HG03565 (cell line): Measurements from ENCODE around the gene AK4.

Experiments
- ATAC-seq: cut with Tn5 transposase; IDR thresholded peaks from one replicate; pipeline ENCODE4 v1.9.1; 2021; ENCODE audit warnings: mild to moderate bottlenecking, moderate library complexity; ENCODE audit not compliant: unreplicated experiment

Gene AK4

DNA sequence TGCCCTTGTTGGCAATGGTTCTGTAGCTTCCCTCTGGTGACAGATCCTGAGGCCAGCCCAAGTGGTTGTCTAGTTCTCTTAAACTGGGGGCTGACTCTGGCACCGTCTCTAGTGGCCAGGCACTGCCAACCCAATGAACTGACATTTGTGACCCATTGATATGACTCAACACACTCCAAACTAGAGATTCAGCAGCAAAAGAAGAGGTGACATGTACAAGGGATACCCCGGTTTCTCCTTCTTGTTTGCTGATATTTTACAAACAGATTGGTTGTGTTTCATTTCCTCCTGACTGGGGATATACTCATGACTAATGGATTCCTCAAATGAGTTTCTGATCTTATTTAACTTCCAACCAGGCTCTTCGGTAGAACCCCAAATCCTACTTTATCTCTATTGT is 95.5 kb downstream of the AK4 start:
- ATAC-seq, result no peak

DNA sequence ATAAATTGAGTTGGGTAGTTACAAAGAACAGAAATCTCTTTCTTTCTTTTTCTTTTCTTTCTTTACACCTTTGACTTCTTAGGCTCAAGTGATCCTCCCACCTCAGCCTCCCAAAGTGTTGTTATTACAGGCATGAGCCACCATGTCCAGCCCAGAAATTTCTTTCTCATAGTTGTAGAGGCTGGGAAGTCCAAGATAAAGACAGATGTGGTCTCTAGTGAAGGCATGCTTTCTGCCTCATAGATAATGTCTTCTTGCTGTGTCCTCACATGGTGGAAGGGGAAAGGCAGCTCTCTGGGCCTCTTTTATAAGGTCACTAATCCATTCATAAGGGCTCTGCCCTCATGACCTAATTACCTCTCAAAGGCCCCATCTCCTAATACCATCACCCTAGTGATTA is 97.3 kb downstream of the AK4 start:
- ATAC-seq, result no peak

DNA sequence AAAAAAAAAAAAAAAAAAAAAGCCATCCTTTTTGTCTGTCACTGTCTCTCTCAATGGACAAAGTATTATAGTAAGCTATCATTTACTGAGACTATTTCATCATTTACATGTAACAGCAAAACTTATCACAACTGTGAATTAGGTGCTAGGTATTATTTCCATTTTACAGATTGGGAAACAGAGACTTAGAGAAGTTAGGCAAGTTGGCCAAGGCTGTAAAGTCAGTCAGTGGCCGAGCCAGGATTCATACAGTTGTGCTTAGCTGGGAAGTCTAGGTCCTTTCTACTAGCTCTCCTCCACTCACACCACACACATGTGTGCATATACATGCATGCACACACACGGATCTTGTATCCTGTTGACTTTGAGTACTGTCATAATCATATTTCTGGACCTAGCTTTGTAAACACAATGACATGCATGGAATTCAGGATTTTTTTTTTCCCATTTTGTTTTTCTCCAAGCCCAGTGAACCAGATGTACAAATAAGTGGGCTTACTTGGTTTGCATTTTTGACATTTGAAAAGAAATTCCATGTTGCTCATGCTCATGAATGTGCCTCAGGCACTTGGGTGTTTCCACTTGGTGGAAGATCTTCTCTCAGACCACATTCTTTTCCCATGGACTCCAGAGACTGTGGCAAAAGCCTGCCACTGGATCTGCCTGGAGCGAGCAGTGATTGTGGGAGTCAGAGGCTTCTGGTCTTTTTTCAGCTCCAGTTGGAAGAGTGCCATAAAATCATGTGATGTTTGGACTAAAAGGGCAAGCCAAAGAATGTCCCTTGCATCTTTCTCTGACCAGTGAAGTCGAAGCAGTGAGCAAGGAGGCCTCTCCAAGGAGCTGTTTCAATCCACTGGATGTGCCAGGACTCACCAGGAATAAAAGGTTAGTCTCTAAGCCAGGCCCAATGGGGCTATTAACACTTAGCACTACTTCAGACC is 99.7 kb downstream of the AK4 start:
- no peak for ATAC-seq

DNA sequence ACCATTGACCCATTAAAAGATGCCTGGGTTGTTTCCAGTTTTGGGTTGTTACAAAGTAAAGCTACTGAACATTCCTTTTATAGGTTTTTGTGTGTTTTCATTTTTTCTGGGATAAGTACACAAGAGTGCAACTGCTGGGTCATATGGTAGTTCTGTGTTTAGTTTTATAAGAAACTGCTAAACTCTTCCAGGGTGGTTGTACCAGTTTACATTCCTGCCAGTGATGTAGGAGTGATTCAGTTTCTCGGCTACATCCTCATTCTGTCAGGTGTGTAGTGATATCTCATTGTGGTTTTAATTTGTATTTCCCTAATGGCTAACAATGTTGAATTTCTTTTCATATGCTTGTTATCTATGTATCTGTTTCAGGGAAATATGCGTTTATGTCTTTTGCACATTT is 102.8 kb downstream of the AK4 start:
- no peak for ATAC-seq

DNA sequence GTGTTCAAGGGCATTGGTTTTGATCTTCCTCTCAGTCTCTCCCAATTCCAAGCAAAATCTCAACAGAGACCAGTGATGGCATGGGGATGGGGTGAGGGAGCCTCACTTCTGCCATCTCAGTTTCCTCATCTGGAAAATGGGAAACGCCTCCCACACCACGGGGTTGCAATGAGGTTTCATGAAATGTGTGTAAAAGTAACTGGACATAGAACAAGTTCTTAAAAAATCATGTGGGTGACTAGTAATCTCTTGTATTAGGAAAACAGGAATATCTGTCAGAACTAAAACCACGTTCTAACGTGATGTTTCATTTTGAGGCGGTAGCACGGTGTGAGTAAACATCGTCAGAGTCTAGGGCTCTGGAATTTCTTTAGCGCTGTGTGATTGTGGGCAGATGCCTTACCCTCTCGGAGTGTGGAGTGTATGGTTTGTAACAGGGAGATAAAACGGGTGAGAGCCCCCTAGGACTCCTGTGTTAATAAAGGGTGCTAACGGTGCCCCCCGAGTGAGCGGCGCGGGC is 105.9 kb downstream of the AK4 start:
- ATAC-seq, result no peak

DNA sequence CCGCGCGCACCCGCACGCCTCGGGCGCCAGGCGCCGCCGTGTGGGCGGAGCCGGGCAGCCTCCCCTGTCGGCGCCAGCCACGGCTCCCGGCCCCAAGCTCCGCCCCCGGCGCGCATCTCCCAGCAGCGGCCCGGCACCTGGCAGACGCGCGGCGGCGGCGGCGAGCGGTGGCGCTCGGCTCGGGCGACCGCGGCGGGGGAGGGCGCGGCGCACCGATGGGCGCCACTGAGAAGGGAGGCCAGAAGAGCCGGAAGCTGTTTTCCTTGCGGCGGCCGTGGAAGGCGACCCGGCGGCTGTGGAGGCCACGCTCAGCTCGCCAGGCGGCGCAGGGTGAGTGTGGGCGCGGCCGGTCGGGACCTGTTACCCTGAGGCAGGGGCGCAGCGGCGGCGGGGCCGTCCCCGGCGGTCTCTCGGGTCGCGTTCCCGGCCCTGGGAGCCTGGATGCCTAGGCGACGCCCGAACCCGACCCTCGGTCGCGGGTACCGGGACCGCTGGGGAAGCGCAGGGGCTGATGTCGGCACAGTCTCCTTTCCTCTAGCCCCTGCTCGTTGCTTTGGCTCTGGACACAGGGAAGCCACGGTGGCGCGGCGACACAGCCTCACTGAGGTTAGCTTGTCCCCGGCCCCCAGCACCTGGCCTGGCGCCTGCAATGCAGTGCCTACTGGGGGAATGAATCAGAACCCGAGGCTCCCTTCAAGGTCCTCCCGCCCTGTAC is 106.5 kb downstream of the AK4 start:
- ATAC-seq, result peak; percentile 93

DNA sequence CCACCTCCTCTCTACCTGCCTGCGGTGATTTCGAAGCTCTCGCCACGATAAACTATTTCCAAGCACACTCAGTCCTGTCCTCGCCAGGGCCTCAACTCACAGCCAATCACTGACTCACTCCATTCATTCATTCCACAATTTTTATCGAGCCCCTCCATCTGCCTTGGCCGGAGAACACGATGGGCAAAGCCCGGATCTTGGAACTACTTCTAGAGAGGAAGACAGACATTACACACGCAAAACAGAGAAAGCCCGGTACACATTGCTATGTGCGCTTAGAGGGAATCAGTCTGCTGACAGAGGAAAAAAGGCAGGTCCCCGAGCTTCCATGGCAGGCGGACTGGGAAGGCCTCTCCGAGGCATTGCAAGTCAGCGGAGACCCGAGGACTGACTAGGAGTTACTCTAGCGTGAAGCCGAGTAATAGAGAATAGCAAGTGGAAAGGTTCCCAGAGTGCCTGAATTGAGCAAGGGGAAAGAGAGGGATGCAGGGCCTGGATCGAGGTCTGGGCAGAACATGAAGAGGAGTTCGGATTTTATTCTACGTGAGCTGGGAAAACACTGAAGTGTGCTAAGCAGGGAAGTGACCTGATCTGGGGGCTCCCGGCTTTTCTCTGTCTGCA is 107.1 kb downstream of the AK4 start:
- ATAC-seq, result no peak

DNA sequence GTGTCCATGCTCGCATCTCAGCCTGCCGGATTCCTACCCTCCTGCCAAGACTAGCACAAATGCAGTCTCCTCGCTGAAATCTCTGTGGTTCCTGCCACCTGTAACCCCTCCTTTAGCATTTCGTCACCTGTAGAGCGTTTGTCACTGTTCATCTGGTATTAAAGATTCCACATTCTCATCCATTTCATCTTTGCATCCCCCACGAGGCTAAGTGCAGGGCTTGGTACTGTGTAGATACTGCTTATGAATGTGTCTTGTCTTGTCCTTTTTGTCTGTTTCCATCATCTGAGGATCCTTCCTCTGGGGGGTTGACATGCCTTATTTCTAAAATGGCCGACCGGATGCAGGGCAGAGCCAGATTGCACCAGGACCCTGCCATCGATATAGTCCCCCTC is 107.7 kb downstream of the AK4 start:
- no peak for ATAC-seq

DNA sequence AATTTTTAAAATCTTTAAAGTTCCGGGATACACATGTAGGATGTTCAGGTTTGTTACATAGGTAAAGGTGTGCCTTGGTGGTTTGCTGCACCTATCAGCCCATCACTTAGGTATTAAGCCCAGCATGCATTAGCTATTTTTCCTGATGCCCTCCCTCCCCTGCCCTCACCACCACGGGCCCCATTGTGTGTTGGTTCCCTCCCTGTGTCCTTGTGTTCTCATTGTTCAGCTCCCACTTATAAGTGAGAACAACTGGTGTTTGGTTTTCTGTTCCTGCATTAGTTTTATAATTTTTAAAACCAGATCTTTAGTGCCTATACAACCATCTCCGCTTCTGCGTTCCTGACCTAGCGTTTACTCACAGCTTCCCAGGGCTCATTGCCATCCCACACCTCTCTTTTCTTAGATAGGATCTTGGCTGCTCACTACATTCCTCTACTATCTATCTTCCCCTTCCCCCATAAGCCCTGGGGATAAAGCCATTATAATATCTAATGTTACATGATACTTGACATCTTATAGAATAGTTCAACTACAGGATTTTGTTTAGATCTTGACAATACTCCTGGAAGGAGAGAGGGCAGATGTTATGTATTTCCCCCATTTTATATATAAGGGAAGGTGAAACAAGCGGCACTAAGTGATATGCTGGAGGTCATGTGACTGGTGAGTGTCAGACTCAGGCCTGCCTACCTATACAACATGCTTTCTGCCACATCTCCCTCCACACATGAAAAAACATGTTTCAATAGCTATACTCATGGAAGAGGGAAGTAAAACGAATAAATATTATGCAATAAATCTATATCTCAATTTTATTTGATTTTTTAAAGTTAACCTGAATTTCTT is 109.1 kb downstream of the AK4 start:
- ATAC-seq, result no peak

DNA sequence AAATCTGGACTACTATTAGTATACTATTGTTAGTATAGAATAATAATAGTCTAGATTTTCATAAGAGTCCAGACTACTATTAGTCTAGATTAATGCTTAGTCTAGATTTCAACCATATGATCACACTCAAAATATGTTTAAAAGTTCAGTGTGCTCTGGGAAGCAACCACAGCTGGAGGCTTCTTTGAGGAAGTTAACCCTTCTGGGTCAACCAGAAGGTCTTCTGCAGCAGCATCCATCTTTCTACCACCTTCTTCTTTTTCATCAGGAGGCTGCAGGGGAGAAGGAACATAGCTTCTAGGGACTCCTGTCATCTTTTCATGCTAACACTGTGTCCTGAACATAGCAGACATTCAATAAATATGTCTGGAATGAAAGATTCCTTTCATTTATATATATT is 110.1 kb downstream of the AK4 start:
- ATAC-seq, result no peak

DNA sequence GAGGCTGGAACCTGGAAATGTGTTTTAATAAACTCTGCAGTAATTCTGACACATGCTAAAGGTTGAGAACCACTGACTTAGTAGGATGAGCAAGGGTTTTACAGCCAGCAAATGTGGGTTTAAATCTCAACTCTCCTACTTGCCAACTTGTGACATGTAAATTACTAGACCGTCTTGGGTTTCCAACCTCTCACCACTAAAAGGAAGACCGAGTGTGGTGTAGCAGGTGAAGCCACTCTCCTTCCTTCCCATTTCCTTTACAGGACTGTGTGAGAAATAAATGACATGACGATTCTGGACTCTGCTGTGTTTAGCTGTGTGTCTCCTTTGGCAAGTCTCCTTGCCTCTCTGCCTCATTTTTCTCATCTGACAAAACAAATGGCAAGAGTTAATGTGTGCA is 111.8 kb downstream of the AK4 start:
- no peak for ATAC-seq

DNA sequence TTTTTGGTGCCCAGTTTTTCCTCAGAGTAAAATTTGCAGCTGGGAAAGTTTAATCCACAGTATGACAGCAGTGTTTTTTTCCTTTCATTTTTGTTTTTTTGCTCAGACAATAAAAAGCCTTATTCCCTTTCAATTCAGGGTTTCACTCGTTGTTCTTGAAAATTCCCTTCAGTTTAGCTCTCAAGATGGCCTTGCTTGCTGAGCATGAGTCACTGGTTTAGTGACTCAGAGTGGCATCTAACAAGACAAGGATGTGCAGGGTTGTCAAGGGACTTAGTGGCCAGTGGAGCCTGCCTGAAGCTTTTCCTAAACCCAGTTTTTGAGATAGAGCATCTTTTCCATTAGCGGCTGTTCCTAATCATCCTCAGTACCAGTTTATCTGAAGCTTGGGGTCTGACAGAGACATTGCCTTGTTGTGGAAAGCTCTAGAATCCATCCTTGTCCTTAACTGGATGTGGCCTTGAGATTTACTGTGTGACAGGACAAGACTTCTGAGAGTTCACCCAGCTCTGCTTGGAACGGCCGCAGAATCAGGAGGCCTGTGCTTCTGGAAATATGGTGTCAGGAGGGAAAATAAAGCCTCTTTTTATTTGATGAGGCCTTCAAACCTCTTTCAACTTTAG is 113.0 kb downstream of the AK4 start:
- ATAC-seq, result peak; percentile 57

DNA sequence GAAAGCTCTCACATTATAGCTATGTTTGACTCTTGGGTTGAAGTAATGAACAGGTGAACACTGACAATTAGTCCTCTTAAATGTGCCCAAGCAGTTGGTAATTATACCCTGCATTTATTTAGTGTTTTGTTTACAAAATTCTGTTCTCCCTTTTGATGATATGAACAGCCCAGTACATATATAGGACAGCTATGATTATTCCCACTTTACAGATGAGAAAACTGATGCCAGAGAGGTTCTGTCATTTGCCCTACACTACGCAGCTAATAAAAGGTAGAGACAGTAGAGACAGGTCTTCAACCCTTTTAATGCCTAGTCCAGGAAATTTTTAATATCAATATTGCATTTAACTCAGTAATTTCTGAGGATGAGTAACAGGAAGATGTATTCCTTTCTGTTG is 115.3 kb downstream of the AK4 start:
- ATAC-seq, result no peak

DNA sequence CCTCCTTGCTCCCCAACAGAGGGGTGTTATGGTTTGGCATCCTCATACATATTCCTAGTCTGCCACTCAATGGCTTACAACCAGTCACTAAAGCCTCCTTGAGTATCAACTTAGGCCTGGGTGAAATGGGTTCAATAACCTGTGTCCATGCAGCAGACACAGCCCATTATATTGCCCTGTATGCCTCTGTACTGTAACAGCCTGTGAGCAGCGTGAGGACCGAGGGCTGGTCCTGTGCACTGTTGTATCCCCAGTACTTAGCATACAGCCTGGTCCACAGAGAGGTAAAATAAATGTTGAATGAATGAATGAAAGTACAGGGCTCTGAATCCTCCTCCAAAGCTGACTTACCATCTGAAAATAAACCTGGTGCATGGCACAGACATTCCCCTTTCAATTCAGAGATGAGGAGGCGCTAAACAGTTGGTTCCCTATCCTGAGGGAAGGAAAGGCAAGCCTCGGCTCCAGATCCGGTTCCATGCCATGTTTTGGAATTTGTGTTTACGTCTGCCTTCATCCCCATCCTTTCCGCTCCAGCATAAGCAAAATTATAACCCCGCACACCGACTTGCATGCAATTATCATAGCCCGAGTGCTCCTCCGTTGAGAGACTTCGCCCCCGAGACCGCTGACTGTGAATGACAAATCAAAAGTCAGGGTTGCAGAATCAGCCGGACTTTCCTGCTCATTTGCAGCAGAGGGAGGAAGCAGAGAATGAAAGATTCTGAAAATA is 116.4 kb downstream of the AK4 start:
- no peak for ATAC-seq

DNA sequence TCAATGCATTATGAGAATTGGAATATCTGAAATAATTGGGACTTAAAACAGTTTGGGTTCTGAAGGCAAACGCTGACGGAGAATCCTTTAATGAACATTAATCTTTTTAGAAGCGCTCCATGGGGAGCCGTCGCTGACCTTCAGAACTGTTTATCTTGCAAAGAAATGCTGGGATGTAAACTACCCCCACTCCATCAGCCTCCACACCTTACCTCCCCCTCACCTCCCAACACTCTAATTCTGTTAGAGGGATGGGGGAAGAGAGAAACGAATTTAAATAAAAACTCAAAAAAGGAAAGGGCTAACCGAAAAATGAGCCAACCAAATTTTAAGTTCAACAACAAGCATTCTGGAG is 117.3 kb downstream of the AK4 start:
- ATAC-seq, result no peak

DNA sequence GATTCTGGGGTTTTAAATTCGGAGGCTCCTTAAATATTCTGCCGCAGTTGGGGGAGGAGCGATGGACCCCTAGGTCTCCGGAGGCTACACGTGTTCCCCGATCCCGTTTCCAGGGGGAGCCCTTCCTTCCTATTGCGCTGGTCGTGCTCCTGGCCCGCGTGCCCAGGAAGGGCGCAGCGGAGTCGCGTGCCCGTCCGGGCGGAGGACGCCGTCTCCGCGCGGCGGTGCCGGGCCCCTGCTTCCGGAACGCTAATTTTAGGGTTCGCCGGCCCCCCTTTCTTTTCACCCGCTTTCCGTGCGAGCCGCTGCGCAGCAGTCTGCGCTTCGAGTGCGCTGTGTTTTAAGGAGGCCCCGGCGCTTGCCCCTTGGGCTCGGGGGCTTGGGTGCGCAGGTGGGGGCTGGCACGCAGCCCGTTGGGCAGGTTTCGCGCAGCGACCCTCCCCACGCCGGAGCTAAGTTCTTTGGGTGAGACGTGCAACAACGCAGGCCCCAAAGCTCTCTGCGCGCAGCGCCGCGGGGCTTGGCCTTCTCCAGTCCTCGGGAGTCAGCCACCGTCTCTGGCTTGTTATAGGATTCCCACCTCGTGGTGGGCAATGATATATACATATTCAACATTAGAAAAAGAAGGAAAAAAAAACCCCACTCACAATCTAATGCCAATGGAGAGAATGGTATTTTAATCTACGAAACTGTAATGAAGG is 117.8 kb downstream of the AK4 start:
- ATAC-seq, result no peak

DNA sequence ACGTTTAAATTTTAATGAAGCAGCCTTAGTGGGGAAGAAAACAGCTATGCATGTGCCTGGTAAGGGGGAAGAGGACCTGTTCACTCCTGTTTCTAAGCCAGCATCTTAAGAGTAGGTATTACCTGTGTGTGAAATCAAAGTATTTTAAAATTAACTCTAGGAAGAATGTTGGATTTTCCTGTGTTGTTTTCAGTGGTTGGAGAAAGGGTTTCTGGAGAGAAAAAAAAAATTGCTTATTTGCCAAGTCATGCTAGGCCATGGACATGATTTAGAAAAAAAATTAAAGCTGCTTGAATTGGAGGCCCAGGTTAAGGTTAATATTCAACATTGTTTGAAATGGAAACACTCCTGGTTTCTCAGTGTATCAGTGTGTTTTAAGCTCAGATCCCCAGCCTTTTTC is 118.5 kb downstream of the AK4 start:
- ATAC-seq, result no peak

DNA sequence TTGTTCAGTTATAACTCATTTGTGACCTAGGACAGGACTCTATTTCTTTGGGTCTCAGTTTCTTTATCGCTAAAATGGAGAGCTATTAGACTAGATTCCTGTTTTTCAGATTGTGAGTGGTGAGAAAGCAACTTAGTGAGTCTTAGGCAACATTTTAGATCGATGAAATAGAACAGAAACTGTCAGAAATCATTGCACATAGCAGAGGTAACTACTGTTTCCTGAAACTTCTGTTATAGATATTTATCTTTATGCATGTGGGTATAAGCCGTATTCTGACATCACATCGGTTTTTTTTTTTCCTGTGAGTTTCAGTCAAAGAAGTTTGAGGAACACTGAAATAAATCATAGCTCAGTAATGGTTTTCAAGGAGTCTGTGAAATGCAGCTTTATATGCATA is 119.3 kb downstream of the AK4 start:
- ATAC-seq, result no peak

DNA sequence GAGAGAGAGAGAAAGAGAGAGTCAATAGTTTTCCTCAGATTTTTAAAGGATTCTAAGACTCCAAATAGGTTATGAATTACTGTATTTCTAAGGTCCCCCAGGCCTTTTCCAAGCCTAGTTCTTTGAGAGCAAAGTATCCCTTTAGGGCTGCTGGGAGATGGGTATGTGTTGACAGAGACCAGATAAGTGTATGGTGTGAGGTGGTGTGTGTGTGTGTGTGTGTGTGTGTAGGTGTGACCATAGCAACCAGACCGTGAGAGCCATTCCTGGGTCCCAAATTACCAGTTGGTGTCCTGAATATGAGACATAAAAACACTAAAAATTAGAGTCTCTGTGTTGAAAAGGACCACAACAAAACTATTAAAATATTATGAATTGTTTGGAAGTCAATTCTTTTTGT is 119.7 kb downstream of the AK4 start:
- ATAC-seq, result no peak
